Neural crest cell (in vitro differentiated cells): ENCODE results near the gene SV2B. TPM values are rescaled to one million over a fixed set of nuclear protein-coding genes. Genes with fewer than 3 reads are reported as not detected.

Source experiments
- DNase-seq: peaks from one replicate; pipeline ENCODE4 v3.0.0; 2021; ENCODE audit warnings: low read depth, mixed read lengths, low spot score
- H3K27ac Mint-ChIP-seq: one replicate; pipeline ENCODE4 v1.8.0; 2021; ENCODE audit warnings: mild to moderate bottlenecking, mixed read lengths; ENCODE audit not compliant: unreplicated experiment
- H3K27me3 Mint-ChIP-seq: 2 replicates; pipeline ENCODE4 v1.8.0; 2021; ENCODE audit warnings: low read depth, mild to moderate bottlenecking, mixed read lengths
- H3K36me3 Mint-ChIP-seq: 2 replicates; pipeline ENCODE4 v1.8.0; 2021; ENCODE audit warnings: low read depth, mild to moderate bottlenecking, mixed read lengths
- H3K4me1 Mint-ChIP-seq: 2 replicates; pipeline ENCODE4 v1.8.0; 2021; ENCODE audit warnings: mixed read lengths
- H3K4me3 Mint-ChIP-seq: one replicate; pipeline ENCODE4 v1.8.0; 2021; ENCODE audit warnings: mild to moderate bottlenecking, mixed read lengths
- H3K9me3 Mint-ChIP-seq: 2 replicates; pipeline ENCODE4 v1.8.0; 2021; ENCODE audit warnings: mixed read lengths
- total RNA-seq: library from RNA; stranded (reverse); gene quantifications from 2 replicates; pipeline ENCODE4 v1.2.1, GENCODE V29; 2021
- TF ChIP-seq, protein P1 (sequence below): fragments of 200-600 bp; sonication (generic); conservative IDR thresholded peaks from 2 replicates; pipeline ENCODE4 v1.5.0; 2021; ENCODE audit warnings: antibody characterized with exemption, mild to moderate bottlenecking

SV2B gene
- total RNA-seq, 1 donor from 2014 or later, result not detected

DNA sequence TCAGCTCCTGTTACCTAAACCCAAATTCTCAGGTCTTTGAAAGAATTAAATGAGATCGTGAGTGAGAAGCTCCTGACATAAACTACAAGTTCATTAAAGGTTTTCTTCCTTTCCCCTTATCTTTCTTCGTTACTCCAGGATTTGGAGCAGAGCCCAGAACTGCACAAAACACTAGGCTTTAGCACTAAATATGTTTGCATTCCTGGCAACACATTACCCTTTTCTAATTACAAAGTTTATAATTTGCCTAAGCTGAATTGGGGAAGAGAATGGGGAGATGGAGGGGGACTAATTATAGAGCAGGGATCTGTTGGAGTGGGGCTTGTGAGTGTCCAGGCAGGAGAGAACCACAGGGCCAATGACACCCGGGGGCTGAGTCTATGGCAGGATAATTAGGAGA, 109.7 kb downstream of the SV2B start:
- TF ChIP-seq, protein P1, sequence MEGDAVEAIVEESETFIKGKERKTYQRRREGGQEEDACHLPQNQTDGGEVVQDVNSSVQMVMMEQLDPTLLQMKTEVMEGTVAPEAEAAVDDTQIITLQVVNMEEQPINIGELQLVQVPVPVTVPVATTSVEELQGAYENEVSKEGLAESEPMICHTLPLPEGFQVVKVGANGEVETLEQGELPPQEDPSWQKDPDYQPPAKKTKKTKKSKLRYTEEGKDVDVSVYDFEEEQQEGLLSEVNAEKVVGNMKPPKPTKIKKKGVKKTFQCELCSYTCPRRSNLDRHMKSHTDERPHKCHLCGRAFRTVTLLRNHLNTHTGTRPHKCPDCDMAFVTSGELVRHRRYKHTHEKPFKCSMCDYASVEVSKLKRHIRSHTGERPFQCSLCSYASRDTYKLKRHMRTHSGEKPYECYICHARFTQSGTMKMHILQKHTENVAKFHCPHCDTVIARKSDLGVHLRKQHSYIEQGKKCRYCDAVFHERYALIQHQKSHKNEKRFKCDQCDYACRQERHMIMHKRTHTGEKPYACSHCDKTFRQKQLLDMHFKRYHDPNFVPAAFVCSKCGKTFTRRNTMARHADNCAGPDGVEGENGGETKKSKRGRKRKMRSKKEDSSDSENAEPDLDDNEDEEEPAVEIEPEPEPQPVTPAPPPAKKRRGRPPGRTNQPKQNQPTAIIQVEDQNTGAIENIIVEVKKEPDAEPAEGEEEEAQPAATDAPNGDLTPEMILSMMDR, result no peak
- DNase-seq, result no peak
- Mint-ChIP-seq H3K4me3 (no peak overlapping the region), H3K36me3 (no peaks in the 10 kb centered on the region), H3K4me1 (peaks cover 4% of the 10 kb centered on the region), H3K27ac (no peak overlapping the region), H3K27me3 (peaks cover 43% of the 10 kb centered on the region), H3K9me3 (no peaks in the 10 kb centered on the region)

GRCh38 chr15:91214675-91215590, 114.9 kb downstream of the SV2B start:
- DNase-seq, result no peak
- TF ChIP-seq, protein P1, result no peak
- no peak overlapping the region for H3K27ac Mint-ChIP-seq

DNA sequence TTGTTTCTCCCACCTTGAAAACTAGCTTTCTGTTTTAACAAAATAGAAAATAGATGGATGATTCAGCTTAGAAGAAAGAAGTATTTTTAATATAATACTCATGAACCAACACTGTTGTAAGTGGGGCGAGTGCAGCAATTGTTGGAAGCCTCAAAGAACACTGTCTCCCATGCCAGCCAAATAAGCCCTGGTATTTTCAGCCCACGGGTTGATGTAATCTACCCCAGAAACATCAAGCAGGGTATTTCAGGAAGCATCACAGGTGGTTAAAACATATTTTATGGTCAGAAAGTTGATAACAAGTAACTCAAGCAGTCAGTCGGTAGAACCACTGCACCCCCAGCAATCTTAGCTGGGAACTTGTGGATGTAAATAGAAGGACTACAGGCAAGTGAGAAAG, 115.9 kb downstream of the SV2B start:
- DNase-seq, result no peak
- H3K27me3 Mint-ChIP-seq, result peaks cover 35% of the 10 kb centered on the region
- no peaks in the 10 kb centered on the region for H3K4me1 Mint-ChIP-seq
- TF ChIP-seq, protein P1, result no peak
- no peaks in the 10 kb centered on the region for H3K9me3 Mint-ChIP-seq
- H3K36me3 Mint-ChIP-seq, result no peaks in the 10 kb centered on the region
- H3K27ac Mint-ChIP-seq, result no peak overlapping the region
- H3K4me3 Mint-ChIP-seq, result no peak overlapping the region

More at GRCh38 chr15:91214675-91215590, 114.9 kb downstream of the SV2B start:
- Mint-ChIP-seq H3K36me3 (no peaks in the 10 kb centered on the region), H3K4me3 (no peak overlapping the region), H3K27me3 (peaks cover 35% of the 10 kb centered on the region), H3K9me3 (no peaks in the 10 kb centered on the region), H3K4me1 (no peaks in the 10 kb centered on the region)

GRCh38 chr15:91219206-91219605, 119.1 kb downstream of the SV2B start:
- Mint-ChIP-seq H3K36me3 (no peaks in the 10 kb centered on the region), H3K27me3 (peaks cover 54% of the 10 kb centered on the region)
- TF ChIP-seq, protein P1, result no peak

GRCh38 chr15:91222052-91222451, 122.0 kb downstream of the SV2B start:
- Mint-ChIP-seq H3K36me3 (no peaks in the 10 kb centered on the region), H3K9me3 (no peaks in the 10 kb centered on the region), H3K4me1 (no peaks in the 10 kb centered on the region), H3K27me3 (peaks cover 64% of the 10 kb centered on the region), H3K27ac (no peak overlapping the region), H3K4me3 (no peak overlapping the region)
- DNase-seq, result no peak
- TF ChIP-seq, protein P1, result no peak

More at GRCh38 chr15:91219206-91219605, 119.1 kb downstream of the SV2B start:
- Mint-ChIP-seq H3K4me3 (no peak overlapping the region), H3K4me1 (no peaks in the 10 kb centered on the region), H3K9me3 (no peaks in the 10 kb centered on the region), H3K27ac (no peak overlapping the region)
- no peak for DNase-seq
